ENCODE measurements around the gene PLEKHM1. TPM values are rescaled to one million over a fixed set of nuclear protein-coding genes. Genes with fewer than 3 reads are reported as not detected.
A peak's percentile ranks its signal among the peaks of the same experiment; 100 is the strongest.

Gene PLEKHM1
- total RNA-seq, 1 donor from 2014 or later = 41.9 TPM

- no peak overlapping the region for H3K27ac ChIP-seq (ENCODE audit: low read depth, low read length)
- Mint-ChIP-seq H3K9me3 (ENCODE audit: unreplicated experiment) (peaks cover 4% of the 10 kb centered on the region), H3K4me3 (ENCODE audit: unreplicated experiment) (no peak overlapping the region), H3K27ac (ENCODE audit: unreplicated experiment) (no peak overlapping the region), H3K4me1 (ENCODE audit: low read depth, unreplicated experiment) (peaks cover 12% of the 10 kb centered on the region), H3K27me3 (ENCODE audit: low read depth, unreplicated experiment) (peaks cover 41% of the 10 kb centered on the region), H3K36me3 (ENCODE audit: low read depth, unreplicated experiment) (no peaks in the 10 kb centered on the region)
- H3K79me2 ChIP-seq (ENCODE audit: insufficient read depth, low read length) = no peaks in the 10 kb centered on the region
- no peak for FAIRE-seq
- H3K4me2 ChIP-seq (ENCODE audit: low read length) = no peak overlapping the region
- no peaks in the 10 kb centered on the region for H4K20me1 ChIP-seq (ENCODE audit: insufficient read depth, low read length)
- no peak overlapping the region for H2AFZ ChIP-seq (ENCODE audit: low read depth, low read length)
- no peak for DNase-seq (ENCODE audit: low read depth)
- no peak overlapping the region for H3K9ac ChIP-seq (ENCODE audit: low read length)
- TF ChIP-seq EZH2 (IDR thresholded peaks at IDR 0.05; ENCODE audit: insufficient read depth, low read length) (no peak), CTCF (IDR thresholded peaks at IDR 0.05; ENCODE audit: insufficient read depth, low read depth, low read length) (no peak)
- peaks cover 4% of the 10 kb centered on the region for H3K4me1 ChIP-seq (ENCODE audit: insufficient read depth, low read length)
- no peaks in the 10 kb centered on the region for H3K36me3 ChIP-seq (ENCODE audit: insufficient read depth, low read length)
- H3K9me3 ChIP-seq (ENCODE audit: insufficient read depth, low read depth, low read length) = no peaks in the 10 kb centered on the region
- no peak overlapping the region for H3K4me3 ChIP-seq (ENCODE audit: insufficient read depth, low read depth, low read length)
- peaks cover 3% of the 10 kb centered on the region for H3K27me3 ChIP-seq (ENCODE audit: insufficient read depth, low read length)
Measured at GRCh38 chr17:45389354-45389753, 101.2 kb downstream of the PLEKHM1 start.

- Histone ChIP-seq H2AFZ (ENCODE audit: low read depth, low read length) (no peak overlapping the region), H3K27me3 (ENCODE audit: insufficient read depth, low read length) (peaks cover 3% of the 10 kb centered on the region), H3K4me3 (ENCODE audit: insufficient read depth, low read depth, low read length) (no peak overlapping the region), H3K9me3 (ENCODE audit: insufficient read depth, low read depth, low read length) (no peaks in the 10 kb centered on the region), H3K36me3 (ENCODE audit: insufficient read depth, low read length) (no peaks in the 10 kb centered on the region), H3K9ac (ENCODE audit: low read length) (no peak overlapping the region), H3K27ac (ENCODE audit: low read depth, low read length) (no peak overlapping the region), H3K4me2 (ENCODE audit: low read length) (no peak overlapping the region), H3K4me1 (ENCODE audit: insufficient read depth, low read length) (peaks cover 9% of the 10 kb centered on the region), H4K20me1 (ENCODE audit: insufficient read depth, low read length) (no peaks in the 10 kb centered on the region), H3K79me2 (ENCODE audit: insufficient read depth, low read length) (no peaks in the 10 kb centered on the region)
- Mint-ChIP-seq H3K9me3 (ENCODE audit: unreplicated experiment) (peaks cover 4% of the 10 kb centered on the region), H3K27me3 (ENCODE audit: low read depth, unreplicated experiment) (peaks cover 46% of the 10 kb centered on the region), H3K4me3 (ENCODE audit: unreplicated experiment) (no peak overlapping the region), H3K36me3 (ENCODE audit: low read depth, unreplicated experiment) (no peaks in the 10 kb centered on the region), H3K27ac (ENCODE audit: unreplicated experiment) (no peak overlapping the region), H3K4me1 (ENCODE audit: low read depth, unreplicated experiment) (peaks cover 18% of the 10 kb centered on the region)
- no peak for DNase-seq (ENCODE audit: low read depth)
- TF ChIP-seq EZH2 (IDR thresholded peaks at IDR 0.05; ENCODE audit: insufficient read depth, low read length) = no peak
- no peak for TF ChIP-seq CTCF (IDR thresholded peaks at IDR 0.05; ENCODE audit: insufficient read depth, low read depth, low read length)
- no peak for FAIRE-seq
Measured at GRCh38 chr17:45388604-45389325, 101.8 kb downstream of the PLEKHM1 start.

GRCh38 chr17:45387739-45388138 lies 102.8 kb downstream of the PLEKHM1 start:
- Histone ChIP-seq H4K20me1 (ENCODE audit: insufficient read depth, low read length) (no peaks in the 10 kb centered on the region), H3K79me2 (ENCODE audit: insufficient read depth, low read length) (no peaks in the 10 kb centered on the region), H3K27me3 (ENCODE audit: insufficient read depth, low read length) (peaks cover 3% of the 10 kb centered on the region), H3K9me3 (ENCODE audit: insufficient read depth, low read depth, low read length) (no peaks in the 10 kb centered on the region), H2AFZ (ENCODE audit: low read depth, low read length) (no peak overlapping the region), H3K4me3 (ENCODE audit: insufficient read depth, low read depth, low read length) (no peak overlapping the region), H3K4me1 (ENCODE audit: insufficient read depth, low read length) (peaks cover 9% of the 10 kb centered on the region), H3K36me3 (ENCODE audit: insufficient read depth, low read length) (no peaks in the 10 kb centered on the region), H3K4me2 (ENCODE audit: low read length) (no peak overlapping the region), H3K9ac (ENCODE audit: low read length) (no peak overlapping the region), H3K27ac (ENCODE audit: low read depth, low read length) (no peak overlapping the region)
- Mint-ChIP-seq H3K36me3 (ENCODE audit: low read depth, unreplicated experiment) (no peaks in the 10 kb centered on the region), H3K4me1 (ENCODE audit: low read depth, unreplicated experiment) (peaks cover 22% of the 10 kb centered on the region), H3K27me3 (ENCODE audit: low read depth, unreplicated experiment) (peaks cover 43% of the 10 kb centered on the region), H3K9me3 (ENCODE audit: unreplicated experiment) (peaks cover 4% of the 10 kb centered on the region), H3K27ac (ENCODE audit: unreplicated experiment) (peak overlapping the region; percentile 14), H3K4me3 (ENCODE audit: unreplicated experiment) (no peak overlapping the region)
- FAIRE-seq = no peak
- DNase-seq (ENCODE audit: low read depth) = no peak
- no peak for TF ChIP-seq CTCF (IDR thresholded peaks at IDR 0.05; ENCODE audit: insufficient read depth, low read depth, low read length)
- no peak for TF ChIP-seq EZH2 (IDR thresholded peaks at IDR 0.05; ENCODE audit: insufficient read depth, low read length)
